Activated effector memory CD4-positive, alpha-beta T cell treated with Interleukin-2 at 50 U/mL for 16 hours (primary cell): ENCODE results near the gene BCAS3.

ENCODE experiments used
- DNase-seq: peaks from one replicate; pipeline ENCODE4 v3.0.0-alpha.2; 2020

Gene BCAS3

DNA sequence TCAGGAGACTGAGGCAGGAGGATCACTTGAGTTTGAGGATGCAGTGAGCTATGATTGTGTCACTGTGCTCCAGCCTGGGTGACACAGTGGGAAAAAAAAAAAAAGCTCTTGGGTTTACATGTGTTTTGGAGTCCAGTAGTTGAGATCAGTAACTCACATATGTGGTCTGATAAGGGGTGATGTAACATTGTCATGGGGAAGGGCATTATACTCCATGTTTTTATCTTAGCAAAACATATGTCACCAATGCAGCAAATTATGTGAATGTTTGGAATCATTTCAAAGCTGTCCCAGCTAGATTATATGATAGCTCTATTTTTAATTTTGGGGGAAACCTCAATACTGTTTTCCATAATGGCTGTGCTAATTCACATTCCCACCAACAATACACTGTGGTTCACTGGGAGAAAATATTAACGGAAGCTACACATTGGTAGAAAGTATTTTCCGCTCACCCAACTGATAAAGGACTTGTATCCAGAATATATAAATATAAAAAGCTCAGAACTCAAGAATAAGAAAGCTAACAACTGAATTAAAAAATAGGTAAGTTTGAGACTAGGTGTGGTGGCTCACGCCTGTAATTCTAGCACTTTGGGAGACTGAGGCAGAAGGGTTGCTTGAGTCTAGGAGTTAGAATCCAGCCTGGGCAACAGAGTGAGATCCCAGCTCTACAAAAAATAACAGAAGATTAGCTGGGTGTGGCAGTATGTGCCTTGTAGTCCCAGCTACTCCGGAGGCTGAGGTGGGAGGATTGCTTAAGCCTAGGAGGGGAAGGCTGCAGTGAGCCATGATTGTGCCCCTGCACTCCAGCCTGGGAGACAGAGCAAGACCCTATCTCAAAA is 497.9 kb downstream of the BCAS3 start:
- DNase-seq = no peak

DNA sequence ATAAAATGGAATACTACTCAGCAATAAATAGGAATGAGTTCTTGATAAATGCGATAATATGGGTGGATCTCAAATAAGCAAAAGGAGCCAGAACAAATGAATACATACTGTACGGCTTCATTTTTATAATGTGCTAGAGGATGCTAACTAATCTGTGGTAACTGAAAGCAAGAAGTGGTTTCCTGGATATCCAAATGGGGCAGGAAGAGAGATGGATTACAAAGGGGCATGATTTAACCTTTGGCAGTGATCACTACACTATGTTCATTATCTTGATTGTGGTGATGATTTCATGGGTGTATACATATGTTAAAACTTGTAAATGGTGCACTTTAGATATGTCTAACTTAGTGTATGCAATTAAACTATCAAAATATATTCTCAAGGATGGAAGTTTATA is 499.7 kb downstream of the BCAS3 start:
- no peak for DNase-seq

GRCh38 chr17:61178284-61178683 is 500.6 kb downstream of the BCAS3 start:
- no peak for DNase-seq

DNA sequence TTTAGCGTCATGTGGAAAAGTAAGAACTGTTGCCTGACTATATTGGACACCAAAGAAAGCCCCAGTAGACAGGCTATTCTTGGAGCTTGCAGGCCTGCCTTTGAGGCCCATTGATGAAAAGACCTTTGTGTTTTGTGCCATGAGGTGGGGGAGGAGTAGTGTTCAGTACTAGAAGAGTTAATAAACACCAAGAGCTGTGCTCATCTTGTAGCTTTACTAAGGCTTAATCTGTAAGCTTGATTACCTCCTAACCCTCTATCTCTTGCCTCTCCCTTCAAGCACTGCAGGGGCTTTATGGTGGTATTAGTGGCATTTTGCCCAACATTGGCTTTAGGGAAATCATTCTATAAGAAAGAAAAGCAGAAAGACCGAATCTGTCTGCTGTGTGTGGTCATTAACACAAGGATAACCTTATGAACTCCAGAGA is 501.7 kb downstream of the BCAS3 start:
- no peak for DNase-seq

DNA sequence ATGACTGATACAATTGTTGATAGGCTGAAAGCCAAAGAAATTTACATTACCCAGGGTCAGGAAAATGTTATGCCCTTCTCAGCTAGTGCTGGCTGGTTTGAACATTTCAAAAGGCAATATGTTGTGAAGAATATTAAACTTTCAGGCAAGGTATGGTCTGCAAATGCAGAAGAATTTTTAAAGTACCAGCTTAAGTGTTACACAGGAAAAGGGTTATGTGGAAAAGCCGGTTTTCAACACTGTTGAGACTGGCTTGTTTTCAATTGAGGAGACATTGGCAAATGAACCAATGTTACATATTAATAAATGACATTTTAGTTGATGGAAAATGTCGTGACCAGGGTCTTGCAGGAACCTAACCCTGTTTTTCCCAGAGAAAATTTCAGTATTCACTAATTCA is 506.1 kb downstream of the BCAS3 start:
- DNase-seq = no peak

- DNase-seq = no peak
Observed at GRCh38 chr17:61185385-61185784, 507.7 kb downstream of the BCAS3 start.

DNA sequence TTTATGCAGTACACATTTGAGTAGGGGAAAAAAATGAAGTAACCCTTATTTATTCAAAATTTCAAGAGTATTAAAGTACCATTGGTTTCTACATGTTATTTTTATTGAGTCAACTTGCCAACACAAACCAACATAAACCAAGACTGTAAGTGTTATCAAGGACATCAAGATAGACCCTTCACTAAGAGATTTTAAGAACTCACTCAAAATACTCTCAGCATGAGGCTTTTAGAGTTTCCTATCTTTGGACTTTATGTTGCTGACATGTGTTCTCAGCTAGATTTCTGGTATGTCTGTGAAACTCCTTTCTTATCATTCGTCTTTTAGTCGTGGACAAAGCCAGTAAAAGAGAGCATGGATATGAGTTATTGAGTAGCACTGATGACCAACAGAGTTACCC is 509.4 kb downstream of the BCAS3 start:
- DNase-seq = no peak

DNA sequence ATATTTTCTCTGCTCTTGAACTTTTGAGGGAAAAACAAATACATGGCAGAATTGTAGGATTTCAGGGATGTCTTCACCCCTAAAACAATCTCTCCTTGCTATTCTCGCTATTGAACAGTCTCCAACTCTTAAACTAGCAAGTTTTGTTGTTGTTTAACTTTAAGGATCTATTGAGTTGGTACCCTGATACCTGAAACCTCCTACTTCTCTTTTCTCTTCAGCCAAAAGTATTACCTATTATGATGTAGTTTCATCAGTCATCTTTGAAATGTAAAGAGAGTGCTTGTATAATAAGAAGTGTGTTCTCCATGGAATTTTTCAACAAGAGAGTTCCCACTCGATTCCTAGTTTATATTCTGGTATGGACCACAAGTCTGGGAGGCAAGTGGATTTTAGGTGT is 510.4 kb downstream of the BCAS3 start:
- no peak for DNase-seq

- DNase-seq = no peak
Observed at GRCh38 chr17:61189968-61190367, 512.3 kb downstream of the BCAS3 start.

GRCh38 chr17:61196302-61196704 is 518.7 kb downstream of the BCAS3 start:
- DNase-seq = no peak

DNA sequence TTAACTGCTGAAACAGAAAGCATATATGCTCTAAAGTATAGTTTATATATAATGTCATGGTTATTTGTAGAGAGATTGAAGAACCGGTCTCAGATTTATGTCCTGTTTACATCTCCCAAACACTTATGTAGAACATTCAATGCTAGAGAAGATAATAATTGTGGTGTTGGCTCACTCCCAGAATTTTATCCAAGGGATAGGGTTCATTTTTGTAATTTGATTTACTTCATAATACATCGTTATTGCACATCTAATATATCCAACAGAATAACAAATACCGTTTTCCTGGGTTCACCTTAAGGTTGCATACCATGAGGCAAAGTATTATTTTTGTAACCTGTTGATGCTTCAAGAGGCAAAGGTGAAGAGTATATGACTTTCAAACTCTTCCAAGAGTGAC is 519.1 kb downstream of the BCAS3 start:
- no peak for DNase-seq

- no peak for DNase-seq
Observed at GRCh38 chr17:61199431-61200338, 522.0 kb downstream of the BCAS3 start.

DNA sequence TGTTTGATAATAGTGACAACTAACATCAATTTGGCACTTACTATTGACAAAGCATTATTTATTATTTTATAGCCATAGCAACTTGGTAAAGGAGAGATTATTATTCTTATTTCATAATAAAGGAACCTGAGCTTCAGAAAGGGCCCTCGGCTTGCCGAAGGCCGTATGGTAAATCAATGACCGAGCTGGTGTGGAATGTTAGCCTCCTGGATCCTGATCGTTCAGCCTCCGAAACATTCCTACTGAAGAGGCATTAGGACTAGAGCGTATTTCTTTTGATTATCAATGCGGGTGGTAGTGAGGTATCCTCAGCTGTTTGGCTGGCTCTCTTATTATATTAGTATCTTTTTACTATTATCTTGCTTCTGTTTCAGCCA is 522.7 kb downstream of the BCAS3 start:
- no peak for DNase-seq

- DNase-seq = no peak
Observed at GRCh38 chr17:61201211-61201610, 523.6 kb downstream of the BCAS3 start.

DNA sequence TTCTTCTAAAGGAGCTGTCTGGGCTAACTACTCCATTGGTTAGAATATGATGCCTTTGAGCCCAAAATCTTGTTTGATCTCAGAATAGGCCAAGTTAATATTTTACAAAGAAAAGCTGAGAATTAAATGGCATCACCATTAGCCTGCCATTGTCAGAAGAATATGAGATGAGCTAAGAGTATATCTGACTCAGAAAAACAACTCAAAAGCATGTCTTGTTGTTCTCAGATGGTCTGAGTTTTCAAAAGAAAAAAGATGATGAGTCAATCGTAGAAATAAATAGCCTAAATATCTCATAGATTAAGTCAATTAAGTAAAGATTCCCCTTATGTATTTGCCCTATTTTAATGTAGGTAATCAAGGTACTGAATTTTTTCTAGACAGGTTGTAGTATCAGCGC is 524.9 kb downstream of the BCAS3 start:
- no peak for DNase-seq

DNA sequence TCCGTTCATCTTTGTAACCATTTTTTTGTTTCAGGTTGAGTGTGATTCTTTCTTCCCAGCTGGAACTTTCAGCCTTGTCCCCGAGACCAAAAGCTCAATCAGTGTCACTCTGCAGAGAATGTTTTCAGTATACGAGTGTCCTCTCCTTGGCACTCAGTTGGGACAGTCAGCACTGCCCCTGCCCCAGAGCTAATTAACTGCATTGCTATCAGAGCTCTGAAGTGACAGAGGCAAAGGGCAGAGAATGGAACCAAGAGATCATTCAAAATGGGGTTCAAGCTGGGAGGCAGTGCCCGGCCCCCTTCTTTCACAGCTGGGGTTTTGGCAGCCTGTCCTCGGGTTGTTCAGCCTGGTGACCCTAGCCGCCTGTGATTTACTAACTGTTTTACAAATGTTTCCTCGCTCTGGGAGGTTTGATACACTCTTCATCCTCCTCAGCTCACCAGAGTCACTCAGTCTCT is 526.0 kb downstream of the BCAS3 start:
- no peak for DNase-seq

DNA sequence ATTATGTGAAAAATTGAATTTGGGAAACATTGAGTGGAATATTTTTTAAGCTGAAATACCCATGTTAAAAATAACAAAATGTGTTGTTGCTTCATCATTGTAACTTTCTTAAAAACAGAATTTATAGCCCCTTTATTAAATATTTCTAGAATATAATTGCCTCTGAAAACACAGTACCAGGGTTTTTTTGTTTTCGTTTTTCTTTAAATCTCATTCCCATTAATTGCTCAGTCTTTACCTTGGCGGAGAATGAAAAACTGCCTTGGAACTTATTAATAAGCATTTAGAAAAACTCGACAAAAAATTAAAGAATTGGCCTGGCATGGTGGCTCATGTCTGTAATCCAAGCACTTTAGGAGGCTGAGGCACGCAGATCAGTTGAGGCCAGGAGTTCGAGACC is 526.8 kb downstream of the BCAS3 start:
- no peak for DNase-seq

DNA sequence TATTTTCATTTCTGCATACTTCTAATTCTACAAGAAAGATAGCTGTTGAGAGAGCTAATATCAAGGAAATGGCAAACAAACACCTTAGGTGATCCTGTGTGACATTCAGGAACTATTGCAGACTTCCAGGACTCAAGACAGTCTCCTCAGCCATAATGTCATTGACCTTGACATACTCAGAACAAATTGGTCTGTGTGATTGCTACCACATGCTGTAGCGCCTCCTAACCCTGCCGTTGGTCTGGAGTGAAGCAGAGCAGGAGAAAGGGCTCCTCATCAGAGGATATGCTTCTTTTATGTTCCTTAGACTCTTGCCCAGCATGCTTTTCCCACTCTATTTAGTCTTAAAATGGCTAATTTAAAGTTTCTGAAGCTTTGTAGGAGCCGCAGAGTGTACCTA is 527.8 kb downstream of the BCAS3 start:
- DNase-seq = no peak

DNA sequence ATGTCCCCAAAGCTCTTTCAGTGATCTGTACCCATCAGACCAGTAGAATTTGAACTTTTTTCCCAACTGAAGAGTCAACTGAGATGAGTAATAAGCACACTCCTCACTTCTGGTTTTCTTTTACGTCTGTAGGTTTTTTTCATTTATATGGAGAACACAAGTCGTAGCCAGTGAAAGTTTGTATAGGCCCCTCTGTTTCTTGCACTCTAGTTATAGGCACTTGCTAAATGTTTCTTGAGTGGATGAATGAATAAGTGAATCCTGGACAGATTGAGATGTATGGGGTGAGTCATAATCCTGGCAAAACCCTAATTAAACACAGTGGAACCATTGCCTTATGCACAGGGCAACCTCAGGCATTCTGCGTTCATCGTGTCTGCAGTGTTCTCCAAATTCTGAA is 528.3 kb downstream of the BCAS3 start:
- no peak for DNase-seq

GRCh38 chr17:61206922-61207321 is 529.3 kb downstream of the BCAS3 start:
- no peak for DNase-seq

DNA sequence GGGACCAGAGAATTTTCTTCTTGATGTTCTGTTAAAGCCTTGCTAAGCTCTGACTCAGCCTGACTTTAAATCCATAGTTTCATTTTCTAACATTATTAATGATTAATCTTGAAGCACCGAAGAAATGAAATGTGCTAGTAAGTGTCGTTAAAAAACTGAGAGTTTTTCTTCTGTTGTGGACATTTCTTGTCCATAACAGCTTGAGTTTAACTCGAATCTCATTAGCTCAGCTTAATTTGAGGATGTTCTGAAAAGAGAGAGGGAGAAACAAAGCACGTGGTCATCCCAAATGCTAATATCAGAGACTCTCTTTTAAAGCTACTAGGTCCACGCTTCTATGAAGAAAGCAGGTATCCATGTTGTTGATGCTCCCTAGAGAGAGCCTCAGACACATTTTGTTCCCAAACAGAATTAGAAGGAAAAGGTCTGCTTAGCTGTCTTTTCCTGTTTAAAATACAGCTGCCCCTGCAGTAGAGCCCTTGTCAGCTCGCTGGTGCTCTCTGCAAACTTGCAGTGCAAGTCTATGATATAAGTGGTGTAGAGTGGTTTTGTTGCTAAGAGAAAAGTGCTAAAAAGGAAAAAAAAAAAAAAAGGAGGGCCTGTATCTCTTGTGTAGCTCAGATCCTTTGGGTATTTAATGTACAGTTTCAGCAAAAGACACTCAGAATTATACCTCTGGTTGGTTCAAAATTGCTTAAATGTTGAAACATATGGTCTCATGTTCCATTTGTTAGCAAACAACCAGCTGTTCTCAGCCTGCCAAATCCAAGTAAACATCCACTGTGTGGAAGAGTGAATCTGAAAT is 530.9 kb downstream of the BCAS3 start:
- DNase-seq = no peak

DNA sequence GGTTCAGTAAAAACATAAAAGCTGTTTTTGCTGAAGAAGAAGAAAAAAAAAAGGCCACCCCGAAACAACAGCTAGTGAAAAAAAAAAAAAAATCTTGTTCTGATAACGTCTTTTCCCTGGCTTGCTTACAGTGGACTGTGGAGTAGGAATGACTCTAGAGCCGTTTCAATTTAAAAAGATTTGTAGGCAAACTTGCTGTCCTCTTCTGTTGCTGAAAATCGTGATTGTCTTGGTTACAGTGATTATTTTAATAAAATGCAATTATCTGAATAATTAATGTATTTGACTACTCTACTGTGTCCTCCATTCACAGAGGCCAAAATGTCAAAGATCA is 531.4 kb downstream of the BCAS3 start:
- DNase-seq = no peak

GRCh38 chr17:61209525-61209924 is 531.9 kb downstream of the BCAS3 start:
- no peak for DNase-seq
